ENCODE results near the gene PA2G4.
A peak's percentile ranks its signal among the peaks of the same experiment; 100 is the strongest.
"Not testable (repeated sequence)": the region's sequence is repeated elsewhere in the genome, so short reads cannot be mapped to it uniquely, and the experiment has no call there.

The PA2G4 gene

GRCh38 chr12:56110571-56110970, 6.2 kb downstream of the PA2G4 start:
- peaks cover 17 to 28% of the 10 kb centered on the region in 2 donors for H3K4me1 Mint-ChIP-seq
- no peak for ATAC-seq (replicated peaks)
- H3K36me3 Mint-ChIP-seq = peaks cover 34 to 54% of the 10 kb centered on the region in 2 donors
- H3K27me3 Mint-ChIP-seq = no peaks in the 10 kb centered on the region
- no peak overlapping the region for H3K4me3 Mint-ChIP-seq
- no peaks in the 10 kb centered on the region for H3K9me3 Mint-ChIP-seq
- H3K27ac Mint-ChIP-seq = no peak overlapping the region
- DNase-seq = no peak

DNA sequence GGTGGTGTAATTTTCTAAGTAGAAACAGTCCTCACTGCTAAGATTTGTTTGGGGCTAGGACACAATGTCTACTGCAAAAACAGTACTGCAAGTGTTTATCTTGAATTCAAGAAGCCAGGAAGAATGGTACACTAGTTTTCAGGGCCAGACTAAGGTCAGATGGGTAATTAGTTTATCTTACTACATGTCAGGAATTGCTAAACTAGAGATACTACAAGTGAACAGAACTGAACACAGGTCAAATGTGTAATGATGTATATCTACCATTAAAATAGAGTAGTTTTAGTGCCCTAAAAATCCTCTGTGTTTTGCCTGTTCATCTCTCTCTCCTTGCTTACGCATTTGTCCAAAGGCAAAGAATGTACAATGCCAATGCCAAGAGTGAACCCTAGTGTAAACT, 9.7 kb downstream of the PA2G4 start:
- no peak for DNase-seq
- Mint-ChIP-seq H3K9me3 (no peaks in the 10 kb centered on the region), H3K4me3 (no peak overlapping the region)

GRCh38 chr12:56115329-56115728, 11.0 kb downstream of the PA2G4 start:
- peak overlapping the region; percentile 99 to 100 for H3K4me3 Mint-ChIP-seq

More for the DNA sequence above, 9.7 kb downstream of the PA2G4 start:
- H3K4me1 Mint-ChIP-seq = peaks cover 21 to 33% of the 10 kb centered on the region in 2 donors
- H3K36me3 Mint-ChIP-seq = peaks cover 43 to 59% of the 10 kb centered on the region in 2 donors
- peak overlapping the region; percentile 70 for H3K27ac Mint-ChIP-seq
- ATAC-seq (replicated peaks) = no peak
- H3K27me3 Mint-ChIP-seq = peaks cover 0 to 4% of the 10 kb centered on the region in 2 donors

DNA sequence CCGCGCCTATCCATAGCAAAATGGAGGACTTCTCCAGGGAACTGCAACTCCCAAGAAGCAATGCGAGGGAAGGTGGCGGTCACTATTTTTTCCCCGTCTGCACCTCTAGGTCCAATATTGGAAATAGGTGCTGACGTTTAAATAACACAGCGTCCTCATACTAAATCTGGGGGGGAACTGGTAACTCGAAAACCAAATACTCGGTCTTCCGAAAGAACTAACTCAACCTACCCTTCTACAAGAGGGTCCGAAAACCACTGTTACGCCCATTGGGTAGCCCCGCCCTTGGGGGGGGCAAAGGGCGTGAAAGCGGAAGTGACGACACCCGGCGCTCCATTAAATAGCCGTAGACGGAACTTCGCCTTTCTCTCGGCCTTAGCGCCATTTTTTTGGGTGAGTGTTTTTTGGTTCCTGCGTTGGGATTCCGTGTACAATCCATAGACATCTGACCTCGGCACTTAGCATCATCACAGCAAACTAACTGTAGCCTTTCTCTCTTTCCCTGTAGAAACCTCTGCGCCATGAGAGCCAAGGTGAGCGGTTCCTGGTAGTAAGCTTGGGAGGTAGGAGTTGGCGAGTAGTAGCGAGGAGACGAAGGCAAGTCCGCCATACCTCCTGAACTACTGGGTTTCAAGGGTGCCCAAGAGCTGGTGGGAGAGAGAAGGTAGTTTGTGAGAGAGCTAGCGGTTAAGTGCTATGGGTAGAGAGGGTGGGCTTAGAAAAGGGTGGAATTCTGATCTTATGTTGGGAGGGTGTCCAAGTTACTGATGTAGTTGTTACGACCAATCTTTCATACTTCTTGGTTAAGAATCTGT, 12.1 kb downstream of the PA2G4 start, which contains the start of gene RPL41:
Gene RPL41 (plus strand): TSS at position 367 of the 815 bp plus-strand sequence.
- H3K4me1 Mint-ChIP-seq = peaks cover 29 to 51% of the 10 kb centered on the region in 2 donors
- H3K27ac Mint-ChIP-seq = peak within 1 kb of the TSS; percentile 100
- peak; percentile 50 to 61 for ATAC-seq (replicated peaks)
- H3K9me3 Mint-ChIP-seq = no peaks in the 10 kb centered on the region
- peaks cover 0 to 4% of the 10 kb centered on the region in 2 donors for H3K27me3 Mint-ChIP-seq
- H3K4me3 Mint-ChIP-seq = peak within 1 kb of the TSS; percentile 99 to 100
- DNase-seq = peak; percentile 89
- H3K36me3 Mint-ChIP-seq = peaks cover 42 to 61% of the 10 kb centered on the region in 2 donors

More at GRCh38 chr12:56115329-56115728, 11.0 kb downstream of the PA2G4 start:
- no peak for ATAC-seq (replicated peaks)
- Mint-ChIP-seq H3K27me3 (peaks cover 0 to 4% of the 10 kb centered on the region in 2 donors), H3K4me1 (peaks cover 27 to 45% of the 10 kb centered on the region in 2 donors), H3K36me3 (peaks cover 38 to 60% of the 10 kb centered on the region in 2 donors), H3K9me3 (no peaks in the 10 kb centered on the region), H3K27ac (peak overlapping the region; percentile 100)
- no peak for DNase-seq

GRCh38 chr12:56117082-56117706, 12.8 kb downstream of the PA2G4 start:
- ATAC-seq (replicated peaks); H3K9me3 Mint-ChIP-seq; DNase-seq; H3K27me3 Mint-ChIP-seq: not testable (repeated sequence)
- H3K27ac Mint-ChIP-seq = peak overlapping the region; percentile 100
- H3K4me3 Mint-ChIP-seq = peak overlapping the region; percentile 99 to 100
- H3K36me3 Mint-ChIP-seq = peaks cover 44 to 63% of the 10 kb centered on the region in 2 donors
- H3K4me1 Mint-ChIP-seq = peaks cover 29 to 55% of the 10 kb centered on the region in 2 donors

- H3K27me3 Mint-ChIP-seq = peaks cover 0 to 4% of the 10 kb centered on the region in 2 donors
- peak within 1 kb of the TSS; percentile 99 to 100 for H3K4me3 Mint-ChIP-seq
- peak within 1 kb of the TSS; percentile 100 for H3K27ac Mint-ChIP-seq
- no peaks in the 10 kb centered on the region for H3K9me3 Mint-ChIP-seq
- peak; percentile 98 for DNase-seq
- H3K36me3 Mint-ChIP-seq = peaks cover 39 to 55% of the 10 kb centered on the region in 2 donors
- peak; percentile 86 to 88 for ATAC-seq (replicated peaks)
- peaks cover 29 to 55% of the 10 kb centered on the region in 2 donors for H3K4me1 Mint-ChIP-seq
Observed at GRCh38 chr12:56117778-56118687, 13.7 kb downstream of the PA2G4 start, which contains the start of gene ZC3H10. TSS of gene ZC3H10 (plus strand) at chr12:56118266. CDS start at chr12:56120563, 2,297 bp downstream.

- Mint-ChIP-seq H3K4me1 (peaks cover 27 to 48% of the 10 kb centered on the region in 2 donors), H3K27ac (peak overlapping the region; percentile 100), H3K27me3 (peaks cover 0 to 4% of the 10 kb centered on the region in 2 donors), H3K4me3 (peak overlapping the region; percentile 99 to 100), H3K9me3 (no peaks in the 10 kb centered on the region), H3K36me3 (peaks cover 31 to 49% of the 10 kb centered on the region in 2 donors)
- DNase-seq = no peak
- peak; percentile 12 to 20 for ATAC-seq (replicated peaks)
Observed at GRCh38 chr12:56118688-56119357, 14.5 kb downstream of the PA2G4 start.

GRCh38 chr12:56119361-56119796, 15.0 kb downstream of the PA2G4 start:
- H3K27me3 Mint-ChIP-seq = peaks cover 0 to 4% of the 10 kb centered on the region in 2 donors
- H3K36me3 Mint-ChIP-seq = peaks cover 29 to 49% of the 10 kb centered on the region in 2 donors
- peaks cover 31 to 48% of the 10 kb centered on the region in 2 donors for H3K4me1 Mint-ChIP-seq
- no peak for ATAC-seq (replicated peaks)
- peak overlapping the region; percentile 99 to 100 for H3K4me3 Mint-ChIP-seq
- DNase-seq = peak; percentile 39
- peak overlapping the region; percentile 100 for H3K27ac Mint-ChIP-seq
- H3K9me3 Mint-ChIP-seq = no peaks in the 10 kb centered on the region

DNA sequence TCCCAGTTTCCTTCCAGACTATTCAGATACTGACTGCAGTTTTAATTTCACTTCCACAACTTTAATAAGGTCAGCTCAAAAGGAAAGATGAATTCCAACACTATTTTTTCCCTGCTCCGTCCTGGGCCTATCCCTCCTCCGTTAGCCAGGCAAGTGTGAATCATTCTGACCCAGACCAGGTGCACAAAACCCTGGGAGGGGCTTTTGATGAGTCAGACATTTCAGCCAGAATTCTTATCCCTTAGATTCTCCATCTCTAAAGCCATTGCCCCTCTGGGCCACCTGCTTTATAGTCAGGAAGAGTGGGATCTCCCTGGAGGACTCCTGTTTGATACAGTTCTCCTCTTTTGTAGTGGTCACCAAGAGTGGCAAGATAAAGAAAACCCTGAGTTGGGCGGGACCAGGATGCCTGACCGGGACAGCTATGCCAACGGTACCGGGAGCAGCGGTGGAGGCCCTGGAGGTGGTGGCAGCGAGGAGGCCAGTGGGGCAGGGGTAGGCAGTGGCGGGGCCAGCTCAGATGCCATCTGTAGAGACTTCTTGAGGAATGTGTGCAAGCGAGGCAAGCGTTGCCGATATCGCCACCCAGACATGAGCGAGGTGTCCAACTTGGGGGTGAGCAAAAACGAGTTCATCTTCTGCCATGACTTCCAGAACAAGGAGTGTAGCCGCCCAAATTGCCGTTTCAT, 15.9 kb downstream of the PA2G4 start:
- no peak for DNase-seq

DNA sequence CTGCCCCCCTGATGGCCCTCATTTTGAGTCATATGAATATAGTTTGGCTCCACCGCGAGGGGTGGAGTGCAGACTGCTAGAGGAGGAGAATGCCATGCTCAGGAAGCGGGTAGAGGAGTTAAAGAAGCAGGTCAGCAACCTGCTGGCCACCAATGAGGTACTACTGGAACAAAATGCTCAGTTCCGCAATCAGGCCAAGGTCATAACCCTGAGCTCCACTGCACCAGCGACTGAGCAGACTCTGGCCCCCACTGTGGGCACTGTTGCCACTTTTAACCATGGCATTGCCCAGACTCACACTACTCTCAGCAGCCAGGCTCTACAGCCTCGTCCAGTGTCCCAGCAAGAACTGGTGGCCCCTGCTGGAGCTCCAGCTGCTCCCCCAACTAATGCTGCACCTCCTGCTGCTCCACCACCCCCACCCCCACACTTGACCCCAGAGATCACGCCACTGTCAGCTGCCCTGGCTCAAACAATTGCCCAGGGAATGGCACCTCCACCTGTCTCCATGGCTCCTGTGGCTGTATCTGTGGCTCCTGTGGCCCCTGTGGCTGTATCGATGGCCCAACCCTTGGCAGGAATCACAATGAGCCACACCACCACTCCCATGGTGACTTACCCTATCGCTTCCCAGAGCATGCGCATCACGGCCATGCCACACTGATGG, 17.0 kb downstream of the PA2G4 start:
- Mint-ChIP-seq H3K9me3 (no peaks in the 10 kb centered on the region), H3K27ac (peak overlapping the region; percentile 73), H3K4me3 (no peak overlapping the region), H3K27me3 (peaks cover 0 to 4% of the 10 kb centered on the region in 2 donors), H3K36me3 (peaks cover 29 to 52% of the 10 kb centered on the region in 2 donors), H3K4me1 (peaks cover 36 to 46% of the 10 kb centered on the region in 2 donors)
- DNase-seq (no peak), ATAC-seq (replicated peaks) (no peak)

More for the DNA sequence above, 15.9 kb downstream of the PA2G4 start:
- H3K4me3 Mint-ChIP-seq = peak overlapping the region in 1 of 2 donors; percentile 28
- peaks cover 29 to 49% of the 10 kb centered on the region in 2 donors for H3K36me3 Mint-ChIP-seq
- peak overlapping the region; percentile 51 for H3K27ac Mint-ChIP-seq
- peaks cover 32 to 46% of the 10 kb centered on the region in 2 donors for H3K4me1 Mint-ChIP-seq
- H3K27me3 Mint-ChIP-seq = peaks cover 0 to 4% of the 10 kb centered on the region in 2 donors
- H3K9me3 Mint-ChIP-seq = no peaks in the 10 kb centered on the region
- no peak for ATAC-seq (replicated peaks)

GRCh38 chr12:56122637-56123036, 18.3 kb downstream of the PA2G4 start:
- H3K36me3 Mint-ChIP-seq = peaks cover 17 to 39% of the 10 kb centered on the region in 2 donors
- H3K4me3 Mint-ChIP-seq = no peak overlapping the region
- H3K9me3 Mint-ChIP-seq = no peaks in the 10 kb centered on the region
- peaks cover 44 to 53% of the 10 kb centered on the region in 2 donors for H3K4me1 Mint-ChIP-seq
- H3K27me3 Mint-ChIP-seq = no peaks in the 10 kb centered on the region
- no peak for DNase-seq
- no peak overlapping the region for H3K27ac Mint-ChIP-seq
- ATAC-seq (replicated peaks) = no peak

DNA sequence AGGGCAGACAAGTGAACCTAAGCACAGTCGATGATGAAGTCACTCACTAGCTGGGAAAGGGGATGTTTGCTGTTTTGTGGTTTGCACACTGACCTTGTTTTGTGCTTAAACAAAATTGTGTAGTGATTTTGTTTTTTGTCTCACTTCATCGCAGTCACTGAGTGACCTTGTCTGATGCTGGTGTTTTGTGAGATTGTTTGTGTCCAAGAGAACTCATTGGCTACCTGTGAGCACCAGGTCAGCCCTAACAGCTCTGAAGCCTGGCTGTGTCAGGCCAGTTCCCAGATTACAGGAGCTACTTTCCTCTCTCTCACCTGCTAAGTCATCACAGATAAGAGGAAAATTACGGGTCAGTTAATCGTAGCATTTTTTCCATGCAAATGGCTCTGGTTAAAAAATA, 19.8 kb downstream of the PA2G4 start:
- no peaks in the 10 kb centered on the region for H3K9me3 Mint-ChIP-seq
- H3K27ac Mint-ChIP-seq = no peak overlapping the region
- H3K4me3 Mint-ChIP-seq = no peak overlapping the region
- peaks cover 36 to 52% of the 10 kb centered on the region in 2 donors for H3K4me1 Mint-ChIP-seq
- no peaks in the 10 kb centered on the region for H3K27me3 Mint-ChIP-seq
- peaks cover 16 to 34% of the 10 kb centered on the region in 2 donors for H3K36me3 Mint-ChIP-seq
- no peak for DNase-seq
- ATAC-seq (replicated peaks) = no peak

Measured in stimulated activated naive B cell treated with anti-CD40 and anti-IgM and Interleukin-4, amounts not matched to agents 10 μg/mL and 1 μg/mL and 100 μg/mL, for 72 hours (primary cell).